A204.1 (cell line): ENCODE measurements around the gene LETMD1.
A peak's percentile ranks its signal among the peaks of the same experiment; 100 is the strongest.
"Not testable (repeated sequence)": the region's sequence is repeated elsewhere in the genome, so short reads cannot be mapped to it uniquely, and the experiment has no call there.

Experiments
- FAIRE-seq: peaks from 2 replicates; lab custom pipeline; 2012; peaks lifted over from hg19 to GRCh38; lab: Jason Lieb, UNC

LETMD1 gene

DNA sequence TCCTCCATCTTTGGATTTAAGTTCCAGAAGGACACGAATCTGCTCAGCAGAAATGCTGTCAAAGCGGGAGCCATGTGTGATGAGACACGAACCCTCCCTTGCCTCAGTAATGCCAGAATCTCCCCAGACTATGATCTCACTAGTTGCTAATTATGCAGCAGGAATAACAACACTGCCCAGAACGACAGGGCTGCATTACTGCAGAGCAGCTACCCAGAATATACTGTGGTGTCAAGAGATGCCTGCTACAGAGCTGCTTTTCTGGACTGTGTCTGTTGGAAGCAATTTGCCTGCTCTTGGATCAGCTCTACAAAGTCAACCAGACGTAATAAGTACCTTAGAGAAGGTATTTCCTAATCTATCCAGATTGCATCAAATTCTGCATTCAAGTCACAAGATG is 29.8 kb downstream of the LETMD1 start:
- FAIRE-seq = no peak

- FAIRE-seq = not testable (repeated sequence)
Measured at GRCh38 chr12:51078346-51078745, 30.2 kb downstream of the LETMD1 start.

DNA sequence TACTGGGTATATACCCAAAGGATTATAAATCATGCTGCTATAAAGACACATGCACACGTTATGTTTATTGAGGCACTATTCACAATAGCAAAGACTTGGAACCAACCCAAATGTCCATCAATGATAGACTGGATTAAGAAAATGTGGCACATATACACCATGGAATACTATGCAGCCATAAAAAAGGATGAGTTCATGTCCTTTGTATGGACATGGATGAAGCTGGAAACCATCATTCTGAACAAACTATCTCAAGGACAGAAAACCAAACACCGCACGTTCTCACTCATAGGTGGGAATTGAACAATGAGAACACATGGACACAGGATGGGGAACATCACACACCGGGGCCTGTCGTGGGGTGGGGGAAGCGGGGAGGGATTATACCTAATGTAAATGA is 30.7 kb downstream of the LETMD1 start:
- FAIRE-seq = not testable (repeated sequence)

GRCh38 chr12:51080136-51080535 is 32.0 kb downstream of the LETMD1 start:
- no peak for FAIRE-seq

- no peak for FAIRE-seq
Measured at GRCh38 chr12:51081421-51081820, 33.3 kb downstream of the LETMD1 start.

DNA sequence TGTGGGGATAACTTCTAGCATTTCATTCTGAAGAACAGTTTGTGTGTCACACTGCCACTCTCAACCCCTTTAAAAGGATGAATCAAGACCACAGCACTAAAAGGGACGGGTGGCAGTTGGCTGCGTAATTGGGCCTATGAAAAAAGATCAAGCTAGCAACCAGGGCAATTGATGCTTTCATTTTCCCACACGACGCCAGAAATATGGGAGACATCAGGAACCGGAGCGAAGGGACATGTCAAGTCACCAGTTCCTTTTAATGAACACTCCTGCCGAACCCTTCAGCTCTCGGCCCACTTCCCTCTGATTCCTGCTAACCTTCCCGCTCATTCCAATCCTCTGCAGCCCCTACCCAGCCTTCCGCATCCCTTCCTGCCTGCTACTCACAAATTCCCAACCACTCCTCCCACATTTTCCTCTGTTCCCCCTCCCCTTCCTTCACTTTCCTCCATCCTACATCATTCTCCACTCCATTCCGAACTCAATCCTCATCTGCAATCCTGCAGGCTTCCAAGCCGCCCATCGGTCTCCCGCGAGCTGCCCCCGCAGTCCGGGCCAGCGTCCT is 34.5 kb downstream of the LETMD1 start:
- no peak for FAIRE-seq

DNA sequence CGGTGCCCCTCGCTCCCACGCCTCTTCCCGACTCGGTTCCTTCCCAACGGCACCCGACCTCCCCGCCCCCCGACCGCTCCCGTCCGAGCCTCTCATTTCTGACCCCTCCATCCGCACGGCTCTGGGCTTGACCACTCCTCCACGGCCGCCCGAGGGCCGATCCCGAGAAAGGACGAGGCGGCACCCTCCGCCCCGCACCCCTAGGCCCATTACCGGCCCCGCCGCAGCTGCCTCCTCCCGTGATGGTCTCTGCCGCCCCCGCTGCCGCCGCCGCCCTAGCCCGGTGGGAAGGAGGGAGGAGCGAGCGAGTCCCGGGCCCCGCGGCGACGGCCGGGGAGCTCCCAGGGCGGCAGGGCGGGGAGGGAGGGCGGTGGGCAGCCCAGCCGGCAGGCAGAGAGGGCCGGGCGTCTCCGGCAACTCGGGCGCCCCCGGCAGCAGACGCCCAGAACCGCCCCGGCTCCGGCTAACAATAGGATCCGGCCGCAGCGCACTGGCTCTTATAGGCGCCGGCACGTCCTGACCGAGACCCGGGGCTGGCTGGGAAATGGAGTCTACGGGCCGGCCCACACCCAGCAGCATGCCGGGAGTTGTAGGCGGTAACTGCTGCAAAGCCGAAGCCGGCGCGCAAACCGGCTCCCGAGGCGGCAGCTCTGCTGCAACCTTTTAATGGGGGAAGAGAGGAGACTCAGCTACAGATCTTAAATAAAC is 35.2 kb downstream of the LETMD1 start, which contains the start of gene CSRNP2:
Gene CSRNP2 (minus strand): TSS at position 471 of the 708 bp plus-strand sequence. CDS start 7,035 bp downstream, outside the sequence.
- FAIRE-seq = peak; percentile 29

- FAIRE-seq = no peak
Measured at GRCh38 chr12:51085757-51086156, 37.6 kb downstream of the LETMD1 start.

DNA sequence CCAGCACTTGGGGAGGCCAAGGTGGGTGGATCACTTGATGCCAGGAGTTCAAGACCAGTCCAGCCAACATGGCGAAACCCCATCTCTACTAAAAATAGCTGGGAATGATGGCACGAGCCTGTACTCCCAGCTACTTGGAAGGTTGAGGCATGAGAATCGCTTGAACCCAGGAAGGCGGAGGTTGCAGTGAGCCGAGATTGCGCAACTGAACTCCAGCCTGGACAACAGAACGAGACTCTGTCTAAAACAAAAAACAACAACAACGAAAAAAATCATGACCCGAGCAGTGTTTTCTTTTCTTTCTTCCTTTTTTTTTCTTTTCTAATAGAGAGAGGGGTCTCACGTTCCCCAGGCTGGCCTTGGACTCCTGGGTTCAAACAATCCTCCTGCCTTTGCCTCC is 38.8 kb downstream of the LETMD1 start:
- no peak for FAIRE-seq

- no peak for FAIRE-seq
Measured at GRCh38 chr12:51087818-51088217, 39.7 kb downstream of the LETMD1 start.

GRCh38 chr12:51090705-51091229 is 42.6 kb downstream of the LETMD1 start:
- no peak for FAIRE-seq

DNA sequence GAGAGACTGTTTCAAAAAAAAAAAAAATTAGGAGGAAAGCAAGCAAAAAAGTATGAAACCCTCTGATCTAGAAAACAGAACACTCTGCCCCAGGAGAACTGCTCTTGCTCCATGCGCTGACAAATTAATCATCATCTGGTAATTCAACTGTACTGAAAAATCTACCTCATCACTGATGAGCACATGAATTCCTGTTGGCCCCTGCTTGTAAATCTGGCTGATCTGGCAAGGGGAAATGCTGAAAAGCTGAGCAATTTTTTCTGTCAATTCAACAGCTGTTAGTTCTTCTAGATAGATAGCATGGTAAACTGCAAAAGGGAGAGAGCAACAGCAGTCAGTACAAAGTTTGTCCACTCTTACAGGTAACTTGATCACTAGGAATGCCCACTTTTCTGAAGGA is 50.5 kb downstream of the LETMD1 start:
- no peak for FAIRE-seq

GRCh38 chr12:51103977-51104376 is 55.9 kb downstream of the LETMD1 start:
- FAIRE-seq = no peak

- FAIRE-seq = no peak
Measured at GRCh38 chr12:51108136-51108535, 60.0 kb downstream of the LETMD1 start.
